AML-193 (cell line): ENCODE data around the gene YES1.
A peak's percentile ranks its signal among the peaks of the same experiment; 100 is the strongest.
"Not testable (repeated sequence)": the region's sequence is repeated elsewhere in the genome, so short reads cannot be mapped to it uniquely, and the experiment has no call there.

Experiments used
- DNase-seq, 2 experiments: peaks; one replicate each; lab custom pipeline; 2025; lab: John Stamatoyannopoulos, UW

The YES1 gene

GRCh38 chr18:784470-785172 lies 27.4 kb downstream of the YES1 start:
- no peak for DNase-seq

DNA sequence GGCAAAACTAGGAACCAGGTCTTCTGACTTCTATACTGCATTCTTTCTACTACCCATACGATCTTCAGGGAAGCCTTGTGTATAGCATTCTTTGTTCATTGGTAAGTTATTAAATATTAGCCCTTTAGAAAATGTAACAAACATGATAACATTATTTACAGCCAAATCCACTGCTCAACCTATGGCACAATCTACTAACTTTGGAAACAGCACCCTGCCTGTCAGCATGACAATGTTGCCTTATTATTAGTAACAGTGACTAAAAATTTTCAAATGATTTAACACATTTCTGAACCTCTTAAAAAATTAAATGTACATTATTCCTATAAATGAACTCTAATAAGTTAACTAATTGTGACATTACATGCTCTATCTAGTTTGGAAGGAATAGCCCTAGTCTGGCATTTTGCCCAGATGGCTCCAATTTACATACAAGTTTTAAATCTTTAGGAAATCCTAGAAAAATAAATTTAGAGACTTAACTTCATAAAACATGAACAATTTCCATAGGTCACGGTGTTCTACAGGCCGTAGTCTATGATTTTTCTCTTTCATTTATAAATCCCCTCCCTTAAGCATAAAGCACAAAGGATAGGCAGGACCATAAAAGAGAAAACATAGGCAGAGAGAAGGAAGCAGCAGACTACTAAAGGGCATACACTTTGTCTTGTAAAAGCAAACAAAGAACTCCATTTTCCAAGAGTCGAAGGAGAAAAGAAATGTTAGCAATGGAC lies 33.7 kb downstream of the YES1 start:
- DNase-seq: no peak

DNA sequence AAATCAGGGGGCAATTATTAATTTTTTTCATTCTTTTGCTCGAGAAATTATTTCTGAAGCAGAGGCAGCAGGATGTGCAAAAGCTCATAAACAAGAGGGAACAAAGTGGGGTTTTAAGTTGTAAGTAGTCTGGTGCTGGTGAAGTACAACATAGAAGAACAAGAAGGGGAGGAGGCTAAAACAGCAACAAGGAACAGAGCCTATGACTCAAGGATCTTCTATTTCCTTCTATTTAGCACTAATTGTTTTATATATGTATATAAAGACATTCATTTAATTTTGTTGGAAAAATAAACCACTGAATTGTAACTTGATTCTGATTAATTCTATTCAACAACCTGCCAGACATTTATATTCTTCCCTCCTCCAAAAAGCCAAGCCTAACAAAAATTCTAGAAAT lies 35.0 kb downstream of the YES1 start:
- DNase-seq: no peak

- DNase-seq: not testable (repeated sequence)
These were observed 36.0 kb downstream of the YES1 start for GRCh38 chr18:776044-776443.

GRCh38 chr18:774811-775210 lies 37.2 kb downstream of the YES1 start:
- DNase-seq: no peak

DNA sequence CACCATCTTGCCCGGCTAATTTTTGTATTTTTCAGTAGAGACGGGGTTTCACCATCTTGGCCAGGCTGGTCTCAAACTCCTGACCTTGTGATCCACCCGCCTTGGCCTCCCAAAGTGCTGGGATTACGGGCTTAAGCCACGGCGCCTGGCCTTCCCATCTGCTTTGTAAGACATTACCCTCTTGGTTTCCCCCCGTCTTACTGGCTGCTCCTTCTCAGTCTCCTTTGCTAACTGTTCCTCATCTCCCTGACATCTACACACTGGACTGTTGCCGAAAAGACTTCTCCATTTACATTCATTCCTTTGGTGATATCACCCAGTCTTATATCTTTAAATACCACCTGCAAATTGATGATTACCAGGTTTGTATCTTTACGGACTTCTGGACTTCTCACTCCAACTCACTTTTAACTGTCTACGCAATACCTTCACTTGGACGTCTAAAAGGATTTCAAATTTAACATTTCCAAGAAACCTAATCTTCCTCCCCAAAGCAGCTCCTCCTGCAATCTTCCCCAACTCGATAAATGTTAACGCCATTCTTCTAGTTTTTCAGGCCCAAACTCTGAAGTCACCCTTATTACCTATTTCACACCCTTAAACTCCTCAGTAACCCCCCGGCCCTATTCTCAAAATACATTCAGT lies 37.9 kb downstream of the YES1 start:
- DNase-seq: no peak

GRCh38 chr18:770583-770961 lies 41.5 kb downstream of the YES1 start:
- DNase-seq: no peak

DNA sequence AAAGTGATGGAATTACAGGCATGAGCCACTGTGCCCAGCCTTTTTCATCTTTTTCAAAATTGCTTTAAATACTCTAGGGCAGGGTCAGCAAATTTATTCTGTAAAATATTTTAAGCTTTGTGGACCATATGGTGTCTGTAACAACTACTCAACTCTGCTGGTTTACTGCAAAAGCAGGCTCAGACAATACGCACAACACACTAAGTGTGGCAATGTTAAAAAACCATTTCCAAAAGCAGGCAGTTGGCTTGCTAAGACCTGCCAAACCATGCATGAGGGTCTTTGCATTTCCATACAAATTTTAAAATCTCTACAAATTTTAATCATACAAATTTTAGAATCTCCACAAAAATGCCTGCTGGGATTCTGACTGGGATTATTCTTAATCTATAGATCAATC lies 44.1 kb downstream of the YES1 start:
- no peak for DNase-seq

- DNase-seq: no peak
These were observed 44.8 kb downstream of the YES1 start for GRCh38 chr18:767084-767882.

GRCh38 chr18:766550-766860 lies 45.5 kb downstream of the YES1 start:
- no peak for DNase-seq

- no peak for DNase-seq
These were observed 46.1 kb downstream of the YES1 start for GRCh38 chr18:765764-766549.

GRCh38 chr18:759864-760263 lies 52.2 kb downstream of the YES1 start:
- DNase-seq: not testable (repeated sequence)

GRCh38 chr18:755506-755905 lies 56.5 kb downstream of the YES1 start:
- DNase-seq: no peak

DNA sequence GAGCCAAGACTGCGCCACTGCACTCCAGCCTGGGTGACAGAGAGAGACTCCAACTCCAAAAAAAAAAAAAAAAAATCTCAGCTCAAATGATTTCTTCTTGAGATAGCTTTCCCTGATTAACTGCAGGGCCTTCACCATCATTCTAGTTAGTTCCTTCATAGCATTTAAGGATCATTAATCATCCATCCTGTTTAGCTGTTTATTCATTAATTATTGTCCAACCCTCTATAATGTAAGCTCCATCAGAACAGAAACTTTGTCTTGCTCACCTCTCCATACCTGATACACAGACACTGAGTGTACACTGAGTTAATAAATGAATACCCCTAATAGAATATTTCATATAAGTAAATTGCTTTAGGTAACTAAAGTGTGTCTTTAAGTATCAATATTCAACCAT lies 57.4 kb downstream of the YES1 start:
- DNase-seq: no peak

DNA sequence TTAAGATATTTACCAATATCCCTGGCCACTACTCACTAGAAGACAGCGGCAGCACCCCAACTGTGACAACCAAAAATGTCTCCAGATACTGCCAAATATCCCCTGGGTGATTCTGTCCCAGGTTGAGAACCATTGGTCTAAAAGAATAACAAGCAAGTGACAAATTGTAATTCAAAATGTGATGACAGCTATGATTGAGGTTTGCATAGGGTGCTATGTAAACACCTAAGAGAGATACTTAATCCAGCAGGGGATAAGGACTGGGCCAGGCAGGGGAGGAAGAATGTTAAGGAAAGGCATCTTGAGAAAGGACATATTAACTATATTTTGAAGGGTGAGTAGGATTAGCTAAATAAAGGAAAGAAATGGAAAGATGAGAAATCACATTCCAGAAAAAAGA lies 61.6 kb downstream of the YES1 start:
- DNase-seq: no peak

GRCh38 chr18:744832-745597 lies 67.0 kb downstream of the YES1 start:
- DNase-seq: no peak

GRCh38 chr18:741931-742512 lies 70.0 kb downstream of the YES1 start:
- peak; percentile 60 to 76 for DNase-seq

GRCh38 chr18:732371-732770 lies 79.7 kb downstream of the YES1 start:
- DNase-seq: no peak

- no peak for DNase-seq
These were observed 80.9 kb downstream of the YES1 start for GRCh38 chr18:731185-731584.

- DNase-seq: no peak
These were observed 81.3 kb downstream of the YES1 start for GRCh38 chr18:730692-731091.

GRCh38 chr18:730120-730519 lies 81.9 kb downstream of the YES1 start:
- peak in 1 of 2 experiments; percentile 4 for DNase-seq
